Mesothelial cell of epicardium (in vitro differentiated cells): ENCODE results near the gene MOBP. TPM values are rescaled to one million over a fixed set of nuclear protein-coding genes. Genes with fewer than 3 reads are reported as not detected.

Experiments used
- DNase-seq, 2 experiments: peaks; one replicate each; pipeline ENCODE4 v3.0.0; 2021; ENCODE audit warnings: low spot score in 2 of 2; ENCODE audit not compliant: unreplicated experiment in 2 of 2
- H3K27ac Mint-ChIP-seq: 2 replicates; pipeline ENCODE4 v1.8.0; 2021; ENCODE audit warnings: mixed read lengths
- H3K27me3 Mint-ChIP-seq: 2 replicates; pipeline ENCODE4 v1.8.0; 2021; ENCODE audit warnings: low read depth, mixed read lengths
- H3K36me3 Mint-ChIP-seq: 2 replicates; pipeline ENCODE4 v1.8.0; 2021; ENCODE audit warnings: mixed read lengths
- H3K4me1 Mint-ChIP-seq: 2 replicates; pipeline ENCODE4 v1.8.0; 2021; ENCODE audit warnings: mixed read lengths
- H3K4me3 Mint-ChIP-seq: 2 replicates; pipeline ENCODE4 v1.8.0; 2021; ENCODE audit warnings: mild to moderate bottlenecking, moderate library complexity, mixed read lengths
- H3K9me3 Mint-ChIP-seq: 2 replicates; pipeline ENCODE4 v1.8.0; 2021; ENCODE audit warnings: mixed read lengths
- CTCF ChIP-seq: fragments of 200-600 bp; sonication (generic); IDR thresholded peaks from one replicate; pipeline ENCODE4 v1.5.0; 2021; ENCODE audit warnings: antibody characterized with exemption; ENCODE audit not compliant: unreplicated experiment
- total RNA-seq: library from RNA; stranded (reverse); gene quantifications from 3 replicates; pipeline ENCODE4 v1.2.1, GENCODE V29; 2021

Gene MOBP
- total RNA-seq, 1 donor from 2014 or later, result not detected

GRCh38 chr3:39427506-39427905, 40.0 kb upstream of the MOBP start:
- Mint-ChIP-seq H3K27ac (no peak overlapping the region), H3K36me3 (no peaks in the 10 kb centered on the region), H3K9me3 (no peaks in the 10 kb centered on the region), H3K27me3 (no peaks in the 10 kb centered on the region), H3K4me3 (no peak overlapping the region), H3K4me1 (no peaks in the 10 kb centered on the region)
- DNase-seq, result no peak
- no peak for TF ChIP-seq CTCF

- no peak for DNase-seq
- H3K36me3 Mint-ChIP-seq, result no peaks in the 10 kb centered on the region
- no peak overlapping the region for H3K27ac Mint-ChIP-seq
- H3K9me3 Mint-ChIP-seq, result no peaks in the 10 kb centered on the region
- H3K27me3 Mint-ChIP-seq, result no peaks in the 10 kb centered on the region
- H3K4me3 Mint-ChIP-seq, result no peak overlapping the region
- TF ChIP-seq CTCF, result no peak
- no peaks in the 10 kb centered on the region for H3K4me1 Mint-ChIP-seq
These were observed 38.7 kb upstream of the MOBP start for GRCh38 chr3:39428745-39429201.

- DNase-seq, result no peak
- Mint-ChIP-seq H3K36me3 (no peaks in the 10 kb centered on the region), H3K4me3 (no peak overlapping the region)
These were observed 38.0 kb upstream of the MOBP start for GRCh38 chr3:39429466-39429865.

GRCh38 chr3:39432342-39432741, 35.1 kb upstream of the MOBP start:
- no peaks in the 10 kb centered on the region for H3K4me1 Mint-ChIP-seq
- H3K4me3 Mint-ChIP-seq, result no peak overlapping the region
- no peaks in the 10 kb centered on the region for H3K36me3 Mint-ChIP-seq
- H3K27ac Mint-ChIP-seq, result no peak overlapping the region
- no peaks in the 10 kb centered on the region for H3K27me3 Mint-ChIP-seq
- no peak for TF ChIP-seq CTCF
- DNase-seq, result no peak
- H3K9me3 Mint-ChIP-seq, result no peaks in the 10 kb centered on the region

More at GRCh38 chr3:39429466-39429865, 38.0 kb upstream of the MOBP start:
- Mint-ChIP-seq H3K27me3 (no peaks in the 10 kb centered on the region), H3K9me3 (no peaks in the 10 kb centered on the region), H3K27ac (no peak overlapping the region), H3K4me1 (no peaks in the 10 kb centered on the region)
- no peak for TF ChIP-seq CTCF

GRCh38 chr3:39433642-39434041, 33.8 kb upstream of the MOBP start:
- H3K27ac Mint-ChIP-seq, result no peak overlapping the region
- no peak for DNase-seq
- H3K9me3 Mint-ChIP-seq, result no peaks in the 10 kb centered on the region
- no peaks in the 10 kb centered on the region for H3K27me3 Mint-ChIP-seq
- H3K4me3 Mint-ChIP-seq, result no peak overlapping the region
- no peaks in the 10 kb centered on the region for H3K36me3 Mint-ChIP-seq
- no peaks in the 10 kb centered on the region for H3K4me1 Mint-ChIP-seq
- no peak for TF ChIP-seq CTCF

GRCh38 chr3:39434574-39434973, 32.9 kb upstream of the MOBP start:
- H3K4me1 Mint-ChIP-seq, result peaks cover 4% of the 10 kb centered on the region
- H3K9me3 Mint-ChIP-seq, result no peaks in the 10 kb centered on the region
- no peak overlapping the region for H3K27ac Mint-ChIP-seq
- no peak for TF ChIP-seq CTCF
- H3K4me3 Mint-ChIP-seq, result no peak overlapping the region
- no peaks in the 10 kb centered on the region for H3K36me3 Mint-ChIP-seq
- H3K27me3 Mint-ChIP-seq, result no peaks in the 10 kb centered on the region
- DNase-seq, result no peak
